ENCODE results near the gene TSKS.

The TSKS gene

GRCh38 chr19:49763230-49763629 lies at the start of gene TSKS:
Gene TSKS (minus strand): TSS chr19:49763306. CDS start chr19:49763247, 59 bp downstream.
- no peak for DNase-seq

GRCh38 chr19:49812452-49812996 lies 49.4 kb upstream of the TSKS start:
- DNase-seq = no peak

GRCh38 chr19:49811328-49811727 lies 48.2 kb upstream of the TSKS start:
- DNase-seq = no peak

GRCh38 chr19:49809941-49810389 lies 46.9 kb upstream of the TSKS start:
- no peak for DNase-seq

GRCh38 chr19:49809160-49809940 lies 46.2 kb upstream of the TSKS start:
- no peak for DNase-seq

GRCh38 chr19:49808711-49809159 lies 45.6 kb upstream of the TSKS start:
- DNase-seq = peak; percentile 95

GRCh38 chr19:49807904-49808675 lies 45.0 kb upstream of the TSKS start:
- DNase-seq = no peak

- no peak for DNase-seq
Measured at GRCh38 chr19:49807058-49807903, 44.2 kb upstream of the TSKS start.

- no peak for DNase-seq
Measured at GRCh38 chr19:49806620-49806959, 43.5 kb upstream of the TSKS start.

- no peak for DNase-seq
Measured at GRCh38 chr19:49805822-49806619, 42.9 kb upstream of the TSKS start.

- no peak for DNase-seq
Measured at GRCh38 chr19:49803529-49803856, 40.4 kb upstream of the TSKS start.

GRCh38 chr19:49802836-49803528 lies 39.9 kb upstream of the TSKS start:
- peak; percentile 81 for DNase-seq

GRCh38 chr19:49801966-49802661 lies 39.0 kb upstream of the TSKS start:
- DNase-seq = peak; percentile 88

GRCh38 chr19:49801401-49801888 lies 38.3 kb upstream of the TSKS start:
- no peak for DNase-seq

- DNase-seq = no peak
Measured at GRCh38 chr19:49800771-49801170, 37.7 kb upstream of the TSKS start.

- DNase-seq = no peak
Measured at GRCh38 chr19:49799798-49800376, 36.8 kb upstream of the TSKS start.

- DNase-seq = no peak
Measured at GRCh38 chr19:49799271-49799797, 36.2 kb upstream of the TSKS start.

GRCh38 chr19:49798574-49798973 lies 35.5 kb upstream of the TSKS start:
- DNase-seq = no peak

GRCh38 chr19:49795615-49796014 lies 32.5 kb upstream of the TSKS start:
- DNase-seq = no peak

- no peak for DNase-seq
Measured at GRCh38 chr19:49793561-49793840, 30.4 kb upstream of the TSKS start.

All from NCI-H2029 (cell line).